Central memory CD8-positive, alpha-beta T cell (primary cell): ENCODE data around the gene MRPS30.

Source experiments
- ATAC-seq: fragments of 150-1000 bp; cut with Tn5 transposase; replicated peaks from 2 replicates; pipeline ENCODE4 v1.10.0; 2022; ENCODE audit warnings: mild to moderate bottlenecking, moderate FRiP score, moderate number of reproducible peaks; ENCODE audit not compliant: poor library complexity, severe bottlenecking; ENCODE audit errors: extremely low read depth
- DNase-seq, 2 donors: peaks; one replicate each; pipeline ENCODE4 v3.0.0; 2021; ENCODE audit warnings: low spot score in 2 of 2
- H3K27ac Mint-ChIP-seq: one replicate; pipeline ENCODE4 v1.8.0; 2022; ENCODE audit warnings: low read depth, mild to moderate bottlenecking, moderate library complexity, mixed read lengths
- H3K27me3 Mint-ChIP-seq: one replicate; pipeline ENCODE4 v1.8.0; 2022; ENCODE audit warnings: mixed read lengths
- H3K36me3 Mint-ChIP-seq: one replicate; pipeline ENCODE4 v1.8.0; 2022; ENCODE audit warnings: mild to moderate bottlenecking, moderate library complexity, mixed read lengths; ENCODE audit not compliant: insufficient read depth
- H3K4me1 Mint-ChIP-seq: one replicate; pipeline ENCODE4 v1.8.0; 2022; ENCODE audit warnings: mixed read lengths
- H3K4me3 Mint-ChIP-seq: one replicate; pipeline ENCODE4 v1.8.0; 2022; ENCODE audit warnings: mild to moderate bottlenecking, moderate library complexity, mixed read lengths
- H3K9me3 Mint-ChIP-seq: one replicate; pipeline ENCODE4 v1.8.0; 2022; ENCODE audit warnings: mixed read lengths

MRPS30 gene

GRCh38 chr5:44830951-44831350 is 22.2 kb downstream of the MRPS30 start:
- Mint-ChIP-seq H3K27ac (no peak overlapping the region), H3K9me3 (no peaks in the 10 kb centered on the region), H3K36me3 (no peaks in the 10 kb centered on the region), H3K27me3 (no peaks in the 10 kb centered on the region), H3K4me3 (no peak overlapping the region), H3K4me1 (peaks cover 12% of the 10 kb centered on the region)
- ATAC-seq, result no peak
- no peak for DNase-seq

GRCh38 chr5:44833249-44833648 is 24.5 kb downstream of the MRPS30 start:
- no peaks in the 10 kb centered on the region for H3K36me3 Mint-ChIP-seq
- DNase-seq (no peak), ATAC-seq (no peak)
- H3K4me1 Mint-ChIP-seq, result no peaks in the 10 kb centered on the region
- H3K9me3 Mint-ChIP-seq, result no peaks in the 10 kb centered on the region
- H3K4me3 Mint-ChIP-seq, result no peak overlapping the region
- no peak overlapping the region for H3K27ac Mint-ChIP-seq
- H3K27me3 Mint-ChIP-seq, result no peaks in the 10 kb centered on the region

- peaks cover 5% of the 10 kb centered on the region for H3K9me3 Mint-ChIP-seq
- H3K27me3 Mint-ChIP-seq, result no peaks in the 10 kb centered on the region
Measured at GRCh38 chr5:44835693-44836092, 26.9 kb downstream of the MRPS30 start.

GRCh38 chr5:44839018-44839681 is 30.4 kb downstream of the MRPS30 start:
- no peaks in the 10 kb centered on the region for H3K27me3 Mint-ChIP-seq
- no peak overlapping the region for H3K27ac Mint-ChIP-seq
- H3K36me3 Mint-ChIP-seq, result no peaks in the 10 kb centered on the region
- H3K4me1 Mint-ChIP-seq, result no peaks in the 10 kb centered on the region
- peaks cover 5% of the 10 kb centered on the region for H3K9me3 Mint-ChIP-seq
- DNase-seq, result no peak
- no peak for ATAC-seq
- H3K4me3 Mint-ChIP-seq, result no peak overlapping the region

More at GRCh38 chr5:44835693-44836092, 26.9 kb downstream of the MRPS30 start:
- no peak overlapping the region for H3K27ac Mint-ChIP-seq
- no peak for ATAC-seq
- DNase-seq, result no peak
- no peaks in the 10 kb centered on the region for H3K4me1 Mint-ChIP-seq
- no peak overlapping the region for H3K4me3 Mint-ChIP-seq
- no peaks in the 10 kb centered on the region for H3K36me3 Mint-ChIP-seq

GRCh38 chr5:44842496-44843282 is 33.9 kb downstream of the MRPS30 start:
- H3K27ac Mint-ChIP-seq, result no peak overlapping the region
- H3K36me3 Mint-ChIP-seq, result no peaks in the 10 kb centered on the region
- no peak for DNase-seq
- no peaks in the 10 kb centered on the region for H3K27me3 Mint-ChIP-seq
- H3K4me3 Mint-ChIP-seq, result no peak overlapping the region
- H3K4me1 Mint-ChIP-seq, result no peaks in the 10 kb centered on the region
- no peak for ATAC-seq
- H3K9me3 Mint-ChIP-seq, result peaks cover 5% of the 10 kb centered on the region

GRCh38 chr5:44844744-44845143 is 36.0 kb downstream of the MRPS30 start:
- Mint-ChIP-seq H3K4me1 (no peaks in the 10 kb centered on the region), H3K27ac (no peak overlapping the region), H3K4me3 (no peak overlapping the region), H3K36me3 (no peaks in the 10 kb centered on the region), H3K9me3 (no peaks in the 10 kb centered on the region), H3K27me3 (no peaks in the 10 kb centered on the region)
- DNase-seq, result no peak
- no peak for ATAC-seq

- H3K4me1 Mint-ChIP-seq, result no peaks in the 10 kb centered on the region
- ATAC-seq, result no peak
- no peaks in the 10 kb centered on the region for H3K27me3 Mint-ChIP-seq
- DNase-seq, result no peak
- no peaks in the 10 kb centered on the region for H3K36me3 Mint-ChIP-seq
- no peaks in the 10 kb centered on the region for H3K9me3 Mint-ChIP-seq
- no peak overlapping the region for H3K4me3 Mint-ChIP-seq
- H3K27ac Mint-ChIP-seq, result no peak overlapping the region
Measured at GRCh38 chr5:44845777-44846176, 37.0 kb downstream of the MRPS30 start.

- Mint-ChIP-seq H3K27me3 (no peaks in the 10 kb centered on the region), H3K4me3 (no peak overlapping the region), H3K36me3 (no peaks in the 10 kb centered on the region), H3K27ac (no peak overlapping the region), H3K4me1 (no peaks in the 10 kb centered on the region), H3K9me3 (no peaks in the 10 kb centered on the region)
- DNase-seq, result no peak
- no peak for ATAC-seq
Measured at GRCh38 chr5:44847206-44847852, 38.6 kb downstream of the MRPS30 start.

- Mint-ChIP-seq H3K27me3 (no peaks in the 10 kb centered on the region), H3K4me1 (no peaks in the 10 kb centered on the region), H3K36me3 (no peaks in the 10 kb centered on the region), H3K9me3 (no peaks in the 10 kb centered on the region), H3K27ac (no peak overlapping the region), H3K4me3 (no peak overlapping the region)
- DNase-seq, result no peak
- ATAC-seq, result no peak
Measured at GRCh38 chr5:44860267-44860666, 51.5 kb downstream of the MRPS30 start.

- ATAC-seq, result no peak
- H3K27me3 Mint-ChIP-seq, result no peaks in the 10 kb centered on the region
Measured at GRCh38 chr5:44862808-44863207, 54.1 kb downstream of the MRPS30 start.

More at GRCh38 chr5:44862808-44863207, 54.1 kb downstream of the MRPS30 start:
- H3K4me1 Mint-ChIP-seq, result no peaks in the 10 kb centered on the region
- no peak overlapping the region for H3K4me3 Mint-ChIP-seq
- DNase-seq, result no peak
- no peak overlapping the region for H3K27ac Mint-ChIP-seq
- no peaks in the 10 kb centered on the region for H3K36me3 Mint-ChIP-seq
- H3K9me3 Mint-ChIP-seq, result no peaks in the 10 kb centered on the region
